NOMO-1 treated with dmso at 0.1 percent for 144 hours (cell line): ENCODE data around the gene CREB3L2.
"Not testable (repeated sequence)": the region's sequence is repeated elsewhere in the genome, so short reads cannot be mapped to it uniquely, and the experiment has no call there.

Experiments used
- DNase-seq: peaks from one replicate; lab custom pipeline; 2025; ENCODE audit not compliant: unreplicated experiment; lab: John Stamatoyannopoulos, UW

Gene CREB3L2

GRCh38 chr7:137935884-137936508, 65.9 kb downstream of the CREB3L2 start:
- peak; percentile 49 for DNase-seq

DNA sequence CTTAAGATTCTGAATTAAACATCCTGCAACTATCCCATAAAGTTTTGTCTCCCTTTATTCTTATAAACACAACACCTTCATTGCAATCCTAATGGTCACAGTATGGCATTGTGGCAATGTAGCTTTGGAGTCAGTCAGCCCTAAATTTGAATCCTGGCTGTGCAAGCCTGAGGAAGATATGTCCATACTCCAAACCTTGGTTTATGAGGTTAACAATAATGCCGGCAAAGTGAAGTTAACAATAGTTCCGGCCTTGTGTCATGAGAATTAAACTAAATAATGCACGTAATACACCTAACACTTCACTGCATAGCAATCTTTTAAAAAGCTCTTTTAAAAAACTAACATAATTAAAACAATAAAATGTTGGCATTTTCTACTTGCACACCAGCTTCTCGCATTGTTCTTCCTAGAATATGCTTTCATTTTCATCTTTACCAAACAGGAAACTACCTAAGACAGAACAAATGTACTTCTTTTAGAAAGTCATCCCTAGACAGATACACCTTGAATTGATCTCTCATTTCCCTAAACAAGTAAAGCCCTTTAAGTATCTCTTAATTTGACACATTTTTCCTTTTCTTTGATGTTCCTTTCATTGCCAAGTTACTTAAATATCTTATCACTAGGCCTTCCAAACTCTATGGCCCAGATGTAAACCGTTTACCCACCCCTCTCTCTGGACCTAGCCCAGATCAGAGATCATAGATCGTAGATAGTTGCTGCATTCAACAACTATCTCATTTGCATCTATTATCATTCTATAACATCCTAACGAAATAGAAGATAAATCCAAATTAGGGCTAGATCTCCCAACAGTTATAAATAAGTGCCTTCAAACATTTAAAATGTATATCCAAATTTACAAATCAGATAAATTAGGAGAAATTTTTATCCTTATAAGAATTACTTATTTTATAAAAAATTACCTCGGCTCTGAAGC, 66.7 kb downstream of the CREB3L2 start:
- DNase-seq = no peak

- DNase-seq = no peak
These were observed 67.6 kb downstream of the CREB3L2 start for GRCh38 chr7:137934176-137934826.

DNA sequence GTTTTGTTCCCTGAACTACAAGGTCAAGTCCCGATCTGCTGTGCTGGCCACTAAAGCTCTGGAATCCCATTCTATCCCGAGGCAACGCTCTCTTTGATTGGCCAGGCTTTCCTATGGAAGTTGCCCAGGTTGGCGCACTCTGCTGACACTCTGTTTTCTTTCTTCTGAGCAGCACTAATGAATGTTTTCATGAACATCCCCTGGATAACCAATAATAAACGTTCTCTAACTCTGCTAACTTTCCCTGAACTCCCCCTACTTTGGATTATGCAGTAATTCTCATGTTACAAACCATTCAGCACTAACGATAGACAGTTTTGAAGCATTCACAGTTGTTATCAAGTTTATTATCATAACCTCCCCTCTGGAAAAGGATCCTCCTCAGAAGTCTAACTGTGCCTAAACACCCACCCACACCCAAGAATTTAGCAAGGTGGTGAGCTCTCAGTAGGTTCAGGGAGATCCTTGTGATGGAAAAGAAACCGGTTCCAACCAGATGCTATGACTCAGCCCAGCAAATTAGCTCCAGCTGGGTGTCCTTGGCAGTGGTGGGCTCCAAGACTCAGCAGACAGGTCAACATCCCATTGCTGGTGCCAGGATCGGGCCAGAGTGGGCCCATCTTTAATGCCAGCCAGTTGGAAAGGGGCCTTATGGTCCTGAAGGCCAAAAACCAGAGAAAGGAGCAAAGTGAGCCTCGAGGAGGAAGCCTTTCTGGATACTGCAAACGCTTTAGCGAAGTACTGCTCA, 68.4 kb downstream of the CREB3L2 start:
- no peak for DNase-seq

- no peak for DNase-seq
These were observed 69.0 kb downstream of the CREB3L2 start for GRCh38 chr7:137932881-137933269.

GRCh38 chr7:137931823-137932222, 70.1 kb downstream of the CREB3L2 start:
- no peak for DNase-seq

GRCh38 chr7:137930581-137930980, 71.3 kb downstream of the CREB3L2 start:
- no peak for DNase-seq

- no peak for DNase-seq
These were observed 73.3 kb downstream of the CREB3L2 start for GRCh38 chr7:137928626-137929025.

DNA sequence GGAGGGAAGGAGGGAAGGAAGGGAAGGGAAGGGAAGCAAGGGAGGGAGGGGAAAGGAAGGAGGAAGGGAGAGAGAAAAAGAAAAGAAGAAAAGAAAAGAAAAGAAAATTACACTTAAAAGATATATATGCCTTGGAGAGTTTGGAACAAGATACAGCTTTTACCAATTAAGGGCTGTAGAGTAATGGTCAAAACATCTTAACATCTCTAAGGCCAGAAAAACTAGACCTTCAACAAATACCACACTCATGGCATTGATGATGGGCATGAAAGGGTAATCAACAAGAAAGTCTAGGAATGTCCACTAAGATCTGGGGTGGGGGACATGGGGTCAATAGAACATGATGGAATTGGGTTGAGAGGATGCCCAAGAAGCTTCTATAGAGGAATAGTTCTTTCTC, 74.5 kb downstream of the CREB3L2 start:
- DNase-seq = no peak

- DNase-seq = not testable (repeated sequence)
These were observed 75.7 kb downstream of the CREB3L2 start for GRCh38 chr7:137926206-137926605.

GRCh38 chr7:137925754-137926153, 76.1 kb downstream of the CREB3L2 start:
- no peak for DNase-seq

DNA sequence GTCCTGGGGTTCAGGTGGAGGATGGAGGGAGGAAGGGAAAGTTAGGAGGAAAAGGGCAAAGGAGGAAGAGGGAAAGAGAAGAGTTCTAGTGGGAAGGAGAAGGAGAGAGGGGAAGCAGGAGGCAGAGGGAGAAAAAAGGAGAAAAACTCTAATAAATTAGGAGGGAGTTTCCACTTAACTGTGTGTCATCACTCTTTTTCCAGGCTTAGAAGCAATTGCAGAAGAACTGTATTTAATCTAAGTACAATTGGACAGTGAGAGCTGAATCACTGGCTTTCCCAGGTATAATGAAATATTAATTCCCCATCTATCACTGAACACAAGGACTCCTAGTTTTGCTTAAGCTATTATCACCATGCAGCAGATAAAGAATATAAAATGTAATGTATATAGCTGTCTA, 76.8 kb downstream of the CREB3L2 start:
- no peak for DNase-seq

GRCh38 chr7:137923380-137923779, 78.5 kb downstream of the CREB3L2 start:
- DNase-seq = no peak

DNA sequence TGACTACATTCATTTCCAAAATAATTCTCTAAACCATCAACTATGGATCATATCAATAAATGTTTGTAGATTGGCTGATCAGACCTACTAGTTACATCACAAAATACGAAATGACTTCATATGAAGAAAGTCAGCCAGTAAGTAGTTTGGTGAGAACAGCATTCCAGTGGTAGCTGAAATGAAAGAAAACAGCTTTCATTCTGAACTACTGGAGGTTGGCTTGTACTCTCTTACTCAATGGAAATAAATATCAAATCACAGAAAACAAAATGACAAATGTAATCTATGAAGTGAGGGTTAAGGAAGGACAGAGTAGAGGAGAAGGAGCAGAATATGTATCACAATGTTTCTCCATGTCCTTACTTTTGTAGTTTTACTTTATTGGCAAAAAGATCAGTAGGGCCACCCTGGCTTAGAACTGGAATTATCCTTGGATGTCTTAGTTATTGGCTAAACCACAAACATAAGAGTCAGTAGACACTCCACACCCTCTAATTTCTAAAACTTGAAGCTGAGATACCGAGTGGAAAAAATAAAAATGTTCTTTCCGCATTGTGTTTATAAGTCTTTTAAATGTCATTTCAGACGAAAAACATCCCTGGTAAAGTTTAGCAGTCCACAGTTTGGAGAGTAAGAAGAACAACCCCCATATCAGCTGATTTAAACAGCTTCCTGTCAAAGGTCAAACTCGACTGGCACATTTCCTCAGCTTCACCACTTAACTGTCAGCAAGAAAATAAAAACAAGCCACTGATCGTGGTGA, 81.1 kb downstream of the CREB3L2 start:
- DNase-seq = no peak

DNA sequence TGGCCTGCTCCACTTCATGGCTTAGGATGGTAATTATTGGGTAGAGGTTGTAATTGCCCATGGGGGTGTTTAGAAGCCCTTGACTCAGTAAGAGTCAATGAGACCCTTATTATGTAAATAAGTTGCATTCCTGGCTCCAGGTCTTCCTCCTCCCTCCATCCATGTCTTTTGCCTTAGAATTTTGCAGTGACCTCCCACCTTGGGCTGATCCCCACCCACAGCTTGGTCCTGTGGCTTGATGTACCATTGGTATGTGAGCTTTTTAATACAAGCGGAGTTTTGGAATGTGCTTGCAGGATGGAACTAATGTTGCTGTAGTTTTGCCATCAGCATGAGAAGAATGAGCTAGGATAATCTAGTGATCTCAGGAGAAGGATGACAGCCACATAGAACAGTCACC, 81.9 kb downstream of the CREB3L2 start:
- no peak for DNase-seq

DNA sequence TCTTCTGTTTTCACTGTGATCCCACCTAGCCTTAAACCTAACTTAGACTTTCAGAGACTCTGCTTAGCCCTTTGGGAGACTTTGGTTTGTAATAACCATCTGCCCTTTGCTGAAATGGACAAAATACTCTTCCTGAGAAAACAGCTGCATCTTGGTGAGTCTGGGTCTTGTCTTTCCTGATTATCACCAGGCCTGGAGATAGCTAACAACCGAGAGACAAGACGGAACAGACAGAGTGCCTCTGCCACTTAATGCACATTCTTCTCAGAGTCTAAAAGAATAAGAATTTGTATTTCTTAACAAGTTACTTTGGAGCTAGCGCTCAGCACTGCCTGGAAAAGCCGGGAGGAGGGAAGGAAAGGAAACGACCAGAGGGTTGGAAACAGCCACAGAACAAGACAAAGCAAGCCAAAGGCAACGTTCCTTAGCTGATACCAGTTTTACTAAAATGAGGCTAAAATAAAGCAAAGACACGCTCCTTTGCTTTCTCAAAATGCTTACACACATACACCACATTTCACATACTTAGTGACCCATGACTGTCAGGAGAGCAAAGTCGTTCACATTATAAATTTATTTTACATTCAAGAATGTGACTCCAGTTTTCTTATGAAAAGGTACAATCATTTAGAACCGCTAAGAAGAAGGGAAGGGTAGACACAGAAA, 84.8 kb downstream of the CREB3L2 start:
- DNase-seq = no peak

DNA sequence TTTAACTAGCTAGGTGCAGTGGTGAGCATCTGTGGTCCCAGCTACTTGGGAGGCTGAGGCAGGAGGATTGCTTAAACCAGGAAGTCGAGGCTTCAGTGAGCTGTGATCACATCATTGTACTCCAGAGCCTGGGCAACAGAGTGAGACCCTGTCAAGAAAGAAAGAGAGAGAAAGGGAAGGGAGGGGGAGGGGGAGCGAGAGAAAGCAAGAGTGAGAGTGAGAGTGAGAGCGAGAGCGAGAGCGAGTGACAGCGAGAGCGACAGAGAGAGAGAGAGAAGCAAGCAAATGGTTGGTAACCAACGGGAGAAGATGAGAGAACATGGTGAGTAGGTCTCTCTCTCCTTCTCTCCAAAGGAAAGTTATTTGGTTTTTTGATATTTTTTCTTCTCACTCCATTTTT, 85.3 kb downstream of the CREB3L2 start:
- DNase-seq = no peak

- no peak for DNase-seq
These were observed 86.6 kb downstream of the CREB3L2 start for GRCh38 chr7:137915266-137915665.

DNA sequence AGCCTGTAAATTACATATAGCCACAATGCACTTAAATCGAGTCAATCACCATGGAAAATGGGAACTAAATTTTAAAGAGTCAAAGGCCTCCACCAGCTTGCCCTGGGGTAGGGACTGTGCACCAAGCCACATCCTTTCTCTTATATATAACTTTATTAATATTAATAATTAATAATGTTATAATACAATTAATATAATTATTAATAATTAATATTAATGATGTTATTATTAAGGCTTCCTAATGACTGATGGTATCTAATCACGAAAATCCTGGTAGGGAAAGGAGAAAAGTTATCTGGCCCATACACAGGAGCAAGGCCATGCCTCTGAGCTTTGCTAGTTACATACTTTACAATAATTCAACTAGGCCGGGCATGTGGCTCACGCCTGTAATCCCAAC, 87.9 kb downstream of the CREB3L2 start:
- DNase-seq = no peak

DNA sequence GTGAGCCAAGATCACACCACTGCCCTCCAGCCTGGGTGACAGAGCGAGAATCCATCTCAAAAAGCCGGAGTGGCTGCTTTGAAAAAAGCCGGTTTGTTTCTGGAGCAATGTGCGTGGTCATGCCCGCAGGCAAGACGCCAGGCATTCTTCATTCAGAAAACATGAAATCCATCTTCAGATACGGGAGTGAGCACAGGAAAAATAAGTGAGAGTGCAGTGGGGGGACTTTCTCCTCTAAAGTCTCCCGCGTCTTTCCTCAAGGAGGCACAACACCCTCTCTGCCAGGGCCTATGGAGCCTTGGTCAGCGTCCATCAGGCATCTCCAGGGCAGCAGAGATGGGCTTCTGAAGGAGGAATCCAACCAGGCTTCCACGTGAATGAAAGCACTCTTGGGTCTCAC, 92.8 kb downstream of the CREB3L2 start:
- no peak for DNase-seq
